Measurements from ENCODE around the gene TMEM52.

- TF ChIP-seq CTCF (IDR thresholded peaks at IDR 0.05) (no peak), POLR2A (IDR thresholded peaks at IDR 0.05) (no peak)
These were observed 2.9 kb downstream of the TMEM52 start for GRCh38 chr1:1915911-1916840.
